Activated CD4-positive, alpha-beta T cell treated with anti-CD3 and anti-CD28 coated beads, Interleukin-2, Interleukin-6, amounts not matched to agents 100 ng/mL and 50 ng/mL, durations not matched to agents 16 hours and 8 hours (primary cell): ENCODE results near the gene SLC37A3.

ENCODE experiments used
- DNase-seq: peaks from one replicate; pipeline ENCODE4 v3.0.0-alpha.2; 2020

Gene SLC37A3

DNA sequence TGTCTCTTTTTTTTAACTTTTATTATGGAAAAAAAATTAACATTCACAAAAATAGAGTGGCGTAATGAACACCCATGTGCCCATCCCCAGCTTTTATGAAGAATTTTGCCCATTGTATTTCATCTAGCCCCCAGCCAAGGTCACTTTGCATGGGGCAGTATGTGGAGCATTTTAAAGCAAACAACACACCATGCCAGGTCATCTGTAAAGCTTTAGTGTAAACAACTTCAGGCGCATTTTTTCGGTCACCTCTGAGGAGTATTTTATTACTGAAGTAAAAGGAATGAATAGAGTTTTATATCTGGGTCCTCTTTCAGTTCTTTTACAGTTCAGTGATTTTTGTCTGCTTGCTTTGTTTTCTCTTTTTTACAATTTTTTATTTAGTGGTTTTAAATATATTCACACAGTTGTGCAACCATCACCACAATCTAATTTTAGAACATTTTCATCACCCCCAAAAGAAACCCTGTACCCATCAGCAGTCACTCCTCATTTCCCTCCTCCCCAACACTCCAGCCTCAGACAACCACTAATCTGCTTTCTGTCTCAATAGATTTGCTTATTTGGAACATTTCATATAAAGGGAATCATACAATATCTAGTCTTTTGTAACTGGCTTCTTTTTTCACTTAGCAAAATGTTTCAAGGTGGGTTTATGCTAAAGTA, 87.9 kb downstream of the SLC37A3 start:
- no peak for DNase-seq

- no peak for DNase-seq
These were observed 90.3 kb downstream of the SLC37A3 start for GRCh38 chr7:140308060-140308459.

- DNase-seq = peak; percentile 59
These were observed 94.0 kb downstream of the SLC37A3 start for GRCh38 chr7:140304191-140304799.

- DNase-seq = no peak
These were observed 97.8 kb downstream of the SLC37A3 start for GRCh38 chr7:140300243-140301136.

DNA sequence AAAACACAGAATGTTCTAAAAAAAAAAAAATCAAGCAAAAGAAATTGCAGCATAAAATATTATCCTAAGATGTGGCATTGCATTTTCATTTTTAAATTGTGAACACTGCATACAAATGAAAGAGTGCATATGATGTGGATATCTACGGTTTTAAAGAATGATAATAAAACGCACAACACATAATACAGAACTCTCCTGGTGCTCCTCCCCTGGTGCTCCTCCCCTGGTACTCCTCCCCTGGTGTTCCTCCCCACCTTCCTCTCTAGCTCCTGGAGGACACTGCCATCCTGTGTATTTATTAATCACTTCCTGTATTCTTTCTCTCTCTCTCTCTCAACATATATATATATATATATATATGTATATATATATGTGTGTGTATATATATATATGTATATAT, 100.1 kb downstream of the SLC37A3 start:
- no peak for DNase-seq

GRCh38 chr7:140297192-140297591, 101.1 kb downstream of the SLC37A3 start:
- DNase-seq = no peak

GRCh38 chr7:140295224-140295738, 103.0 kb downstream of the SLC37A3 start:
- no peak for DNase-seq

- DNase-seq = no peak
These were observed 103.9 kb downstream of the SLC37A3 start for GRCh38 chr7:140294454-140294853.

DNA sequence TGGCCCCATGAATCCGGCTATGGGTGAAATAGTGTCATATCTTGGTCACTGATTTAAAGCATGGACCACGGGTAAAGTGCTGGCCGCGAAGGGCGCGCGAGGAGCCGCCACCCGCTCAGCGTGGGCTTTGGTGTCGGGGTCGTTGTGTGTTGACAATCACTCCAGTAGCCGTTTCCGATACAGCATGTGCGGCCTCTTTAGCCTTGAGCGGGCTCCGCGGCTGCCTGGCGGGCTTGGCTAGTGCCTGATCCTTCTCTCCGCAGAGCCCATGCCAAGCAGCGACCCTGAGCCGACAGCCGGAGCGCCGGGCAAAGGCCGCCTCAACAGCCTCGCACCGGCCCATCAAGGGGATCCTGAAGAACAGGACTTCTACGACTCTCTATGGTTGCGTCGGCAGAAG, 105.9 kb downstream of the SLC37A3 start:
- no peak for DNase-seq

DNA sequence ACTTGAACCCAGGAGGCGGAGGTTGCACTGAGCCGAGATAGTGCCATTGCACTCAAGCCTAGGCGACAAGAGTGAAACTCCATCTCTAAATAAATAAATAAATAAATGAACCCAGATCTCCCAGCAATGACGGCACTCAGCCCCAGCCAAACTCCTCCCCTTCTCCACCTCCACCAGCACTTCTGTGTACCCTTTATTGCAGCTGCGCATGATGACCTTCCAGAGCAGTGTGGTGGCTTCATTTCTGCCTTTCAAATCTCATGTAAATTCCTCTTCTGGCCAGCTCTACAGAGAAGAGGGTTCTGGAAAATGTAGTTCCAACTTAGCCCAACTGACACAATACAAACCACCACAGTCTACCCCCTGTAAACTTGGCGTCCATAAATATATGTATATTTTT, 108.5 kb downstream of the SLC37A3 start:
- DNase-seq = no peak

- DNase-seq = no peak
These were observed 110.3 kb downstream of the SLC37A3 start for GRCh38 chr7:140287988-140288387.

- no peak for DNase-seq
These were observed 112.4 kb downstream of the SLC37A3 start for GRCh38 chr7:140285938-140286337.

GRCh38 chr7:140284062-140284461, 114.3 kb downstream of the SLC37A3 start:
- DNase-seq = no peak
